ENCODE results near the gene PDGFA. TPM values are rescaled to one million over a fixed set of nuclear protein-coding genes. Genes with fewer than 3 reads are reported as not detected.
A peak's percentile ranks its signal among the peaks of the same experiment; 100 is the strongest.

Gene PDGFA
- total and polyA plus RNA-seq, 8 donors: 25.9 to 69.4 (median 36.3) TPM

DNA sequence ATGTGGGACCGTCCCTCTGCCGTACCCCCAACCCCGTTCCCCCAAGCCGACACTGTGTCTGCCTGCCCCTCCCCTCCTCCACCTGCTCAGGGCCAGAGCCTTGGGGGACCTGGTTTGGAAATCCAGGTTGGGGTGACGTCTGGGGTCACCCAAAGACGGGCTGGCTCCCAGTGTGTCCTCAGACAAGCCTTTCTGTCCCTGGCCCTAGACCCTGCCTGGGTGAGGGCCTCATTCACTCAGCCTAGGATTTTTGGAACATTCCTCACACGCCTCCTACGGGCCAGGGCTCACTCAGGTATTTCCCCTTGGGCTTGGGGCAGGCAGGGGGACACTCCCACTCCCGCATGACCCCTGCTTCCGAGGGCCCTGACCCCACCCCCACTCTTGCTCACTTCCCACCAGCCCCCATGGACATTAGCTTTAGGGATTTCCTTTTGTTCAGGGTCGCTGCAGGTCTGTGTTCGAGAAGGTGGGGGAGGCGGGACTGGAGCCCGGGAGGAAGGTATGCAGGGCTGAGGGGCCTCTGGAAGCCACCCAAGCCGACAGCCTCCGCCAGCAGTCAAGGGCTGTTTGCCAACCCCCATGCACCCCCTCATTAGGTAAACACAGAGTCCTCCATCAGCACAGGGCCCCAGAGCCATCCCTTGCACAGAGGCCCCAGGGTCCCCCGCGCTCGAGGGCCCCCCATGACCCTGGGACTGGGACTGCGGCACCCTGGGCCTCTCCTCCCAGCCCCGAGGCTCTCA lies 35.1 kb downstream of the PDGFA start:
- Histone ChIP-seq H3K4me1 (no peaks in the 10 kb centered on the region), H3K27me3 (peaks cover 0 to 44% of the 10 kb centered on the region in 2 donors), H3K9me3 (no peaks in the 10 kb centered on the region), H3K4me3 (no peak overlapping the region), H3K27ac (no peak overlapping the region), H3K36me3 (no peaks in the 10 kb centered on the region)
- intact Hi-C loops (cut with DNase I): no loop called here
- TF ChIP-seq, protein P1, sequence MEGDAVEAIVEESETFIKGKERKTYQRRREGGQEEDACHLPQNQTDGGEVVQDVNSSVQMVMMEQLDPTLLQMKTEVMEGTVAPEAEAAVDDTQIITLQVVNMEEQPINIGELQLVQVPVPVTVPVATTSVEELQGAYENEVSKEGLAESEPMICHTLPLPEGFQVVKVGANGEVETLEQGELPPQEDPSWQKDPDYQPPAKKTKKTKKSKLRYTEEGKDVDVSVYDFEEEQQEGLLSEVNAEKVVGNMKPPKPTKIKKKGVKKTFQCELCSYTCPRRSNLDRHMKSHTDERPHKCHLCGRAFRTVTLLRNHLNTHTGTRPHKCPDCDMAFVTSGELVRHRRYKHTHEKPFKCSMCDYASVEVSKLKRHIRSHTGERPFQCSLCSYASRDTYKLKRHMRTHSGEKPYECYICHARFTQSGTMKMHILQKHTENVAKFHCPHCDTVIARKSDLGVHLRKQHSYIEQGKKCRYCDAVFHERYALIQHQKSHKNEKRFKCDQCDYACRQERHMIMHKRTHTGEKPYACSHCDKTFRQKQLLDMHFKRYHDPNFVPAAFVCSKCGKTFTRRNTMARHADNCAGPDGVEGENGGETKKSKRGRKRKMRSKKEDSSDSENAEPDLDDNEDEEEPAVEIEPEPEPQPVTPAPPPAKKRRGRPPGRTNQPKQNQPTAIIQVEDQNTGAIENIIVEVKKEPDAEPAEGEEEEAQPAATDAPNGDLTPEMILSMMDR (IDR thresholded peaks at IDR 0.05): no peak
- ATAC-seq (no peak), DNase-seq (peak in 3 of 4 donors; percentile 21 to 70 (median 27))

DNA sequence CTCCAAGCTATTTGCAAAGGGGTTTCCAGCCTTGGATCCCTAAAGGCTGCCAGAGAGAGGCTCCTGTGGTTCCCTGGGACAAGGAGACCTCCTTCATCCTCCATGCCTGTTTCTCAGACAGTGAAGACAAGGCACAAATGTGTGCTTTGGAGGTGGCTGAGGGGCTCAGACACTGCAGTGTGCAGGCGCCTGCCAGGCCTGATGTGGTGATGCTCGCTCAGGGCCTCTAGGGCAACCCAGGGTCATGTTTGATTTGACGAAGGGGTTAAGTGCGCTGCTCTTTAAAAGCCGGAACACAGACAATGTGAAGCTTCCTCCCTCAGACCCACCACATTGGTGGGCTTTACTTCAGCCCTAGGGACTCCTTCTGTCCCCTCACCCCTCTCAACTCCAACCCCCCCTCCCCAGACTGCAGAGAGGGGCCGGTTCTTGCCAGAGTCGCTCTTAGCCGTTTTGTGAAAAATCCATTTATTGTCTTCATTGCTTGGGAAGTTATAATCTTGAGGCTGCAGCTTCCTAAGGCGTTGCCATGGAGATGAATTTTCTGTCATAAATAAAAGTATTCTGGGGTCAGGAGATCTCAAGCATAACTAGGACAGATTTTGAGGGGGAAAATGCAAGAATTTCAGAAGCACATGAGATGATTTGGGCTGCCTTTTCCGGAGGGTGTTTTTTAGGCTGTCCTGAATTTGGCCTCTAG lies 35.8 kb downstream of the PDGFA start:
- no peak for DNase-seq
- Histone ChIP-seq H3K4me3 (no peak overlapping the region), H3K36me3 (no peaks in the 10 kb centered on the region), H3K9me3 (no peaks in the 10 kb centered on the region), H3K4me1 (no peaks in the 10 kb centered on the region), H3K27me3 (peaks cover 0 to 45% of the 10 kb centered on the region in 2 donors), H3K27ac (no peak overlapping the region)
- TF ChIP-seq, protein P1 (IDR thresholded peaks at IDR 0.05): no peak
- ATAC-seq: no peak
- intact Hi-C loops (cut with DNase I): no loop called here

DNA sequence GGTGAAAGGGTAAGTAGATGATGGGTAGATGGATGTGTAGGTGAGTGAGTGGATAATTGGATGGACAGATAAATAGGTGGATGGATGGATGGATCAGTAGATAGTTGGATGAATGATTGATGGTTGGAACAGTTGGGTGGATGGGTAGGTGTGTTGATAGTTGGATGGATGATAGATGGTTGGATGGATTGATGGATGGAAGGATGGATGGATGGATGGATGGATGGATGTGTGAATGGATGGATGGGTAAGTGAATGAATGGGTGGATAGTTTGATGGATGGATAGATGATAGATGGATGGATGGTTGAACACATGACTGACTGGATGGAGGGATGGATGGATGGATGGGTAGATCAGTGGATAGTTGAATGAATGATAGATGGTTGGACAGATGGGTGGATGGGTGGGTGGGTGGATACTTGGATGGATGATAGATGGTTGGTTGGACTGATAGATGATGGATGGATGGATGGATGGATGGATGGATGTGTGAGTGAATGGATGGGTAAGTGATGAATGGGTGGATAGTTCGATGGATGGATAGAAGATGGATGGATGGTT lies 37.0 kb downstream of the PDGFA start:
- ATAC-seq: no peak
- no peaks in the 10 kb centered on the region for H3K9me3 ChIP-seq
- intact Hi-C loops (cut with DNase I): no loop called here
- H3K36me3 ChIP-seq: no peaks in the 10 kb centered on the region
- H3K4me3 ChIP-seq: no peak overlapping the region
- H3K27ac ChIP-seq: no peak overlapping the region
- H3K27me3 ChIP-seq: peaks cover 0 to 45% of the 10 kb centered on the region in 2 donors
- no peak for DNase-seq
- no peaks in the 10 kb centered on the region for H3K4me1 ChIP-seq
- TF ChIP-seq, protein P1 (IDR thresholded peaks at IDR 0.05): no peak

DNA sequence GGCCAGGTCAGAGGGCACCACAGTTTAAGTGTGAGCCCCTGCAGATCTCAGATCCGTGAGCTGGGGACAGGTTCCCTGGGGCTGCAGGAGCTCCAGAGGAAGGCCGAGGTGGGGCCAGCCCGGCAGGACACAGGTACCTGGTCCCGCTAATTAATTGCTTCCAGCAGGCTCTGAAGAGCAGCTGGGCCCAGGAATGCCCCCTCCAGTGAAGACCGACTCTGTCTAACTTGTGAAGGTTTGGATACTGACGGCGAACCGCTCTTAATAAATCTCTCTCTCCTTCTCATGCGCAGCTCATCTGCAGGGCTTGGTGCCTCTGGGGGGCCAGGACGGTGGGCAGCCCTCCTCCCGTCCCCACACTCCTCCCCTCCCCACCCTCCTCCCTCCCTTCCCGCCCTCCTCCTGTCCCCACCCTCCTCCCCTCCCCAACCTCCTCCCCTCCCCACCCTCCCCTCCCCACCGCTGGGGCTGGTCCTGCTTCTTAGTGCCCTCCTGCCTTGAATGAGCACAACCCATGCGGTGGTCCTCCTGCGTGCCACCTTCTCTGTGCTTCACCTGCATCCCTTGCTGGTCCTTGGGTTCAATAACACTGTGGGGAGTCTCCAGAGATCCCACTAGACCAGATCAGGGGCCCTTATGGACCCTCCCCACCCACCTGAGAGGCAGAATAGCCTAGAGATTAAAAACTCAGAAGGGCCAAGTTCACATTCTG lies 38.3 kb downstream of the PDGFA start:
- Histone ChIP-seq H3K9me3 (no peaks in the 10 kb centered on the region), H3K4me3 (no peak overlapping the region), H3K27ac (no peak overlapping the region), H3K4me1 (no peaks in the 10 kb centered on the region), H3K36me3 (no peaks in the 10 kb centered on the region), H3K27me3 (peaks cover 0 to 45% of the 10 kb centered on the region in 2 donors)
- peak in 1 of 4 donors; percentile 29 for DNase-seq
- no peak for ATAC-seq
- intact Hi-C loops (cut with DNase I): no loop called here
- TF ChIP-seq, protein P1 (IDR thresholded peaks at IDR 0.05): no peak
